Right ventricle myocardium inferior (tissue), 1 donor: Measurements from ENCODE around the gene TUBA4A. TPM values are rescaled to one million over a fixed set of nuclear protein-coding genes. Genes with fewer than 3 reads are reported as not detected.
A peak's percentile ranks its signal among the peaks of the same experiment; 100 is the strongest.

Source experiments
- ATAC-seq: fragments of 200-7000 bp; cut with Tn5 transposase; one replicate; pipeline ENCODE4 v1.9.1; 2020; ENCODE audit warnings: mild to moderate bottlenecking, moderate library complexity
- DNase-seq: peaks from one replicate; pipeline ENCODE4 v3.0.0; 2021; ENCODE audit errors: missing footprints
- intact Hi-C: fragments of 100-400 bp; cut with DNase I; formaldehyde crosslinking; loops from one replicate; pipeline ENCODE4 v1.11.0; 2022
- long read RNA-seq: library from polyadenylated mRNA; unstranded; transcript quantifications from one replicate; pipeline ENCODE4 v2.0.0, GENCODE V29; 2021
- total RNA-seq: library from RNA; stranded (reverse); fragmentation: NEBNext Ultra II Directional; extraction: Animal tissue kit (Norgen Biotek cat#: 25700); gene quantifications from one replicate; pipeline ENCODE4 v1.2.1, GENCODE V29; 2021
- donor health status: DM: no; HTN: yes; CAD: no; lungs with severe emphysema.

The TUBA4A gene
- 128 TPM for total RNA-seq
- long read RNA-seq, transcript TUBA4A-201 (4 exons, 2,162 nt) = major isoform, 49 of 63 reads
- long read RNA-seq, partial matches to known transcripts = 5 of 63 reads
- long read RNA-seq, other reads (novel, unspliced or antisense) = 6 of 63 reads

DNA sequence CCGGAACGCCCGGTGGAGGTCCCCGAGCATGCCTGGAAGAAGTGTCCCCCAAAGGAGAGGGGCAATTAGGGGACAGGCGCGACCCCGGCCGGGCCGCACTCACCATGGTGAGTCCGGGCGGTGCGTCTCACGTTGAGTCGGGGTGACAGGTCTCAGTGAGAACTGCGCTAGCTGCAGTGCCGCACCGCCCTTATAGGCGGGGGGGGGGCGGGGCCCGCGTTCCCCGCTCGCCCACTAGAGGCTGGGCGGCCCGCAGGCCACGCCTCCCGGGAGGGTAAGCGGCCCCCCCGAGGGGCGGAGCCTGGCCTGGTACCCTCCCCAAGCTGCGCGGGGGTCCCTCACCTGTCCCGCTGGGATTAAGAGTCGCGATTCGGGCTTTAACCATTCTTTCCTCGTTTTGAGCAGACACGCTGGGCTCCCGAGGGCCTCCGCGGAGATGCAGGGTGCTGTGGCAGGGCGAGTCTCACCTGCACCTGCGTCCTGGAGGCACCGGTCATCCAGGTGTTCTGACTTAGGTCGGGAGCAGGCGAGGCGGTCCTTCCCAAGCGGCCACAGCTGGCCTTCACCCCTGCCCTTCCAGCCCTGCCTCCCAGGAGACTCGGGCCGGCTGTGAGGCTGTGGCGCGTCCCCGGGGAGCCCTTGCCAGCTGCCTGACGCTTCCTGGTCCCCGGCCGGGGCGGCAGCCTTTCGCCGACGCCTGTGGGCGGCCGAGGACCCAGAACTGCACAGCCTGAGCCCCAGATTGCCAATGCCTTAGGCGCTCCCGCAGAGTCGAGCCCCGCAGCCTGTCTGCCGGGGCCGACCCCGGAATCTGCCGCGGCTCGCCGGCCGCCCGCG is at the start of gene TUBA4A:
Gene TUBA4A (minus strand): TSS at position 166 of the 837 bp plus-strand sequence. CDS start 60 bp downstream, at position 106.
- intact Hi-C loops = loop anchor here (2.0 kb wide), 3 partner anchors 23 to 77 kb away; partner anchors contain the start of gene CNPPD1
- ATAC-seq (peak; percentile 92), DNase-seq (peak; percentile 95)

DNA sequence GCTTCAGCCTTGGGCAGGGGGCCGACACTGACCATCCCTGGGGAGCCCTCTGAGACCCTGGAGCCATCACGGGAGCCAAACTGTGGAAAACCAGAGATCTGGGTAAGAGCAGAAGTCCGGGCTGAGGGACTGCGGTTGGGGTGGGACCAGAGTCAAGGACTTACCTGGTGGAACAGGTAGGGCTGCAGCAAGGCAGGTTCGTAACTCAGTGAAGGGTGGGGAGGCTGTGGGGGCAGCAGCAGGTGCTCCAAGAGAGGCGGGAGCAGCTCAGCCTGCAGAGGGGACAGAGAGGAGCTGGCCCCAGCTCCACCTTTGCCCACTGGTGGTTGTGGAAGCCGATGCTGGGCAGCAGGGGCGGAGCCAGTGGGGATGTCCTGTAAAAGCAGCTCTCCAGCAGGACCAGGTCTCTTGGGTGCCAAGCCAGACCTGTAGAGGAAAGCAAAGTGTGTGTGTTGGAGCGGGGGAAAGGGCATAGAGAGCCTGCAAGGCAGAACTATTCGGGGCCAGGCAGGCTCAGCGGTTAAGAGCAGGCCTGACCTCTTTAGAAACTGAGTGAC is 48.8 kb upstream of the TUBA4A start:
- ATAC-seq = no peak
- intact Hi-C loops = no loop called here
- DNase-seq = no peak

DNA sequence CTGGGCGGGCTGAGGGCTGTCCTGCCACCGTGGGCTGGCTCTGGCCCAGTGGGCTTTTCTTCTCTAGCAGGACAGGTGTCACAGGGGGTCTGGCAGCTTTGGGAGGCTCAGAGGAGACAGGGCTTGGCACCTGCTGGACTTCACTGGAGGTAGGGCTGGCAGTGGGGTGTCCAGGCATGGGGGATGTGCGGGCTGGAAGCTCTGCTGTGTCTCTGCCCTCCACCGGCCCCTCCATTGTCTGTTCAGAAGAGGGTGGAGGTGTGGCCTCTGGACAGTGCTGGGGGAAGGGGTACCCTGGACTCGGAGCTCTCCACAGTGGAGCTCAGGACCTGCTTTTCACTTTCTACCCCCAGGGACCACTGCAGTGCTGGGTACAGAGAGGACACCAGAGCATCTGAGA is 46.3 kb upstream of the TUBA4A start:
- intact Hi-C loops = no loop called here

DNA sequence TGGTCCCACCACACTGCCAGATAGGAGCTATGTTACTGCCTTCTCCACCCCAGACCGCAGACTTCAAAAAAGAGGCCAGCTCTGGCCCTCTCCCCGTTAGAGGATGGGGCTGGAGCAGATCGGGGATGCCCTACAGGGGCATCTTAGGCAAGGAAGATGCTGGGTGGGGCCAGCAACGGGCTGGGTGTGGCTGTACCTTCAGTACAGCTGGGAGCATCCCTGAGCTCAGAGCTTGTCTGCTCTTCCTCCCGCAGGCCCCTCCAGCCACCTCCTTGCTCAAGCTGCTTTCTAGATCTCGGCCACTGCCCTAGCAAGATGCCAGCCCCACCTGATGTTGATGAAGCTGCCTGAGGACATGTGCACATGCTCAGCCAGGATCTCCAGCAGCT is 45.6 kb upstream of the TUBA4A start:
- intact Hi-C loops = loop anchor here (5.0 kb wide), 1 partner anchor 242 kb away; no protein-coding TSS in a partner anchor
- ATAC-seq = no peak
- no peak for DNase-seq

More for the DNA sequence above, 46.3 kb upstream of the TUBA4A start:
- DNase-seq (no peak), ATAC-seq (no peak)

DNA sequence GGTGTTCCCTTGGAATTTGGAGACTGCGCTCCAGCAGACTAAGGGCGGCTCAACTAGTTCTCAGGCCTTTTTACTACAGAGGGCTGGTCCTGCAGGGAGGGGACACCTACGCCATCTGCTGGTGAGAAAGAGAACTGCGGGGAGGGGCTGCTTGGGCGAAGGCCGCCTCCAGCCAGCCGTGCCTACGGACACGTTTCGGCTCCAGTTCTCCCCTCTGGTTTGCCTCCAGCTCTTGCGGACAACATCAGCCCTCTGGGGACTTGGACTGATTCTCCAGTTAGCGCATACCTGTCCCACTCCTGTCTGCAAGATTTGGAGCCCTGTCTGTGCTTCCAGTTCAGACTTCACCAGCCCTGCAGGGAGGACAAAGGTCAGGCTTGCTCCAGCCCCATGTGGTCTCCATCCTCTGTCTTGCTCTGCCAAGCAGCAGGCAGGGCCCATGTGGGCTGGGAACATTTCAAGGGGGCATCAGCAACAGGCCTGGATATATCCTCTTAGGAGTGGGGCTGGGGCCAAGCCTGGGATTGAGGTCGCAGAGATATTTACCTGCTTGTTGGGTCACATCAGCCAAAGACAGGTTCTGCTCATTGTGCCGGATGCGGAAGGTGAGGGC is 45.1 kb upstream of the TUBA4A start:
- peak; percentile 63 for ATAC-seq
- DNase-seq = peak; percentile 90
- intact Hi-C loops = loop anchor here (1.0 to 5.0 kb wide), 2 partner anchors 139 to 242 kb away; partner anchors contain the start of gene NHEJ1

DNA sequence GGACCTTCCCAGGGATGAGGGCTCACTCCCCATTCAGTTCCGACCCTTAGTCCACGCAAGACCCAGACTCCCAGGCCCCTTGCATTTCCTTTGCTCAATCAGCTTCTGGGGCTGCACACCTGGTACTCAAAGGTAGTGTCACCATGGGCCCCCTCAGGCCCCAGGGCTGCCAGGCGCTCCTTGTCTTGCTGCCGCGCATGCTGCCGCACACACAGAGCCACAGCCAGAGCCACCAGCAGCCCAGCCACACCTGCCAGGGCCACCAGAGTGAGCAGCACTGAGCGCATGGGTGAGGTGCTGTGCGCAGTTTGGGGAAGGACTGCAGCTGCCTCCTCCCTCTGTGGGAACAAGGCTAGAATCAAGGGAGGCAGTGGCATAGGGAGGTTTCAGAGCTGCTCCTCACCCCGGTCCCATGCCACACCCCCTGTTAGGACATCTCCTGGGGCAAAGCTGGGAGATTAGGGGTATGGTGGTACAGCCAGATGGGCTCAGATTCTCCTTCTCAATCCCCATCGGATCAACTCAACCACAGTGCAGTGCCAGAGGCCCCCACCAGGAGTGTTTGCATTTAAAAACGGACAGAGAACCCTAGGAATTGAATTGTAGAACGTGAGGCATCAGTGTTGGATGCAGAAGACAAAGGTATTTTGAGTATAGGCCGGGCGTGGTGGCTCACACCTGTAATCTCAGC is 44.2 kb upstream of the TUBA4A start:
- intact Hi-C loops = loop anchor here (1.0 to 5.0 kb wide), 2 partner anchors 138 to 241 kb away; partner anchors contain the start of gene NHEJ1
- DNase-seq = no peak
- no peak for ATAC-seq

DNA sequence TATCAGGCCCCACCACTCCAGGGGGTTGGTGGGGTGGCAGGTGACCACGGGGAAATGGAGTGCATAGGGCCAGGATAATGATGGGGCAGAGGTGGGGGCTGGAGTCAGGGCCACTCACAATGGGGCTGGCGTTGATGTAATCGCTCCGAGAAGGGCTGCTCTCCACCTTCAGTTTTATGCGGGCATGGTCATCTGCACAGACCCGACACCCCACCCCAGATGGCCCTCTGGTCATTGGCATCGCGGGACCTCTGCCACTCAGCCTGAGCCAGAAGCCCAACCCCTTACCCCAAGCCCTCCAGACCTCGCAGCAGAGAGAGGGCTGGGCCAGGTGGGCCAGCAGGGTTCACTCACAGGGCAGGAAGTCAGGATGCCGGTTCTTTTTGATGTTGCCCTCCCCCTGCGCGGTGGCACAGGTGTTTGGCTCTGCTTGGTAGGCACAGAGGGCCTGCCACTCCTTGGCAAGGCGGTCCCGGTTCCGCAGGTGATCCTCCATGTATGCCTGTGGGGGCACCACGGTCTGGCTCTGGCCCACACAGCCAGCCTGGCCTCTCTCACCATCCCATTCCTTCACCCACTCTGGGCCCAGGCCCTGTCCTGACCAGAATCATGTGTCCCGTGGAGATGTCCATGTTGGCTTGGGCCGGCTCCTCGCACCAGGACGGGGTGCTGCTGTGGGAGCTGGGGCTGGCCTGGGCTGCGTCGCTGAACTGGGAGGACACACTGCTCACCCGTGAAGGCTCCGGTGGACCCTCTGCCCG is 43.1 kb upstream of the TUBA4A start:
- DNase-seq (no peak), ATAC-seq (no peak)
- intact Hi-C loops = loop anchor here (5.0 kb wide), 1 partner anchor 240 kb away; no protein-coding TSS in a partner anchor

DNA sequence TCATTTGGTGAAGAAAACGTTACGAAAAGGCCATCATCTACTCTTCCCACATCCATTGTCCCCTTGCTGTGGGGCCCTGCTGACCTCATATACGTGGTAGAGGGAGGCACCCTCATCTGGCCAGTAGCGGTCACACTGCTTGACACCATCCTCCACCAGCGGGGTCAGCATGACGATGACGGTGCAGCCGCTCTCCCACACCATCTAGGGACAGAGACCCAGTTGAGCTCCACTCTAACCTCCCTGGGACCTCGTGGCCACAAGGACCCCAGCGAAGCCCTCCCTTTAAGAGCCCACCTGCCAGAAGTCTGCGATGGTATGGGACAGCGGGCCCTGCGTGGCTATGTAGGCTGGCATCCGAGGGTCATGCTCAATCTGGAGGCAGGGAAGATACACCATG is 42.4 kb upstream of the TUBA4A start:
- ATAC-seq (no peak), DNase-seq (no peak)
- intact Hi-C loops = loop anchor here (5.0 kb wide), 1 partner anchor 239 kb away; no protein-coding TSS in a partner anchor

DNA sequence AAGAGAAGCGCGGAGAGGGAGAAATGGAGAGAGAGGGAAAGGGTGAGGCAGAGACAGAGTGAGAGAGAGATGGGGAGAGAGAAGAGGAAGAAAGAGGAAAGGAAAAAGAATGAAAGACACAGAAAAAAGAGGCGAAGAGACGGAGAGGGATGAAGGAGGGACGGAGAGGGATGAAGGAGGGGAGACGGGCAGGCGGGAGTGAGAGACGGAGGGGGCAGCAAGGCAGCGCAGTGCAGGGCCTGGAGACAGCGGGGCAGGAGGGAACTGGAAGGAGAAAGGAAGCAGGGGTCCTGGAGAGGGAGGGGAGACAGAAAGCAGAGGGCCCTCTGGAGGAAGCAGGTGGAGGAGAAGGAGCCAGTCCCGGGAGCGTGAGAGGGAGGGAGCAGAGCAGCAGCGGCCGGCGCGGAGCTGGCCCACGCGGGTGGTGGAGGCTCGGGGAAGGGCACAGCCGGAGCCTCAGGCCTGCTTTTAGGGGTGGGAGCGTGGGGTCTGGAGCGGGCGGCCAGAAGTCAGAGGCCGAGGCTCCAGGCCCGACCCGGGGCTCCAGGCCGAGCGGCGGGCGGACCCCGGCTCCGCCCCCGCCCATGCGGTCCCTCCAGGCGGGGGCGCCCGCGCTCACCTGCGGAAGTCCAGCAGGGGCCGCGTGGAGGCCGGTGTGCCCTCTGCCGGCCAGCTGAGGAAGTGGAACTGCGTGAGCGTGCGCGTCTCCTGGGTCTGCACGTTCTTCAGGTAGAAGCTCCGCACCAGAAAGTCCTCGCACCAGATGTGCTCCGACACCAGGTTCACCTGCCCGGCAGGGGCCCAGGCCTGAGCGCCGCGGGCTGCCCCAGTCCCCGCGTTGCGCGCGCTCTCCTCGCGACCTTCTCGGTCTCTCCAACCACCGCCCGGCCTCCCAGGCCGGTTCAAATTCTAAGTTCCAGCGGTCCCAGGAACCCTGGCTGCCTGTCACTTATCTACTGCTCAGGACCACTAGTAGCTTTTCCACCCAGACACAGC is 40.9 kb upstream of the TUBA4A start:
- peak; percentile 96 for DNase-seq
- intact Hi-C loops = loop anchor here (1.0 to 5.0 kb wide), 4 partner anchors 15 to 237 kb away; partner anchors contain the start of genes DNAJB2, NHEJ1, TUBA4A and TUBA4B
- ATAC-seq = peak; percentile 92

DNA sequence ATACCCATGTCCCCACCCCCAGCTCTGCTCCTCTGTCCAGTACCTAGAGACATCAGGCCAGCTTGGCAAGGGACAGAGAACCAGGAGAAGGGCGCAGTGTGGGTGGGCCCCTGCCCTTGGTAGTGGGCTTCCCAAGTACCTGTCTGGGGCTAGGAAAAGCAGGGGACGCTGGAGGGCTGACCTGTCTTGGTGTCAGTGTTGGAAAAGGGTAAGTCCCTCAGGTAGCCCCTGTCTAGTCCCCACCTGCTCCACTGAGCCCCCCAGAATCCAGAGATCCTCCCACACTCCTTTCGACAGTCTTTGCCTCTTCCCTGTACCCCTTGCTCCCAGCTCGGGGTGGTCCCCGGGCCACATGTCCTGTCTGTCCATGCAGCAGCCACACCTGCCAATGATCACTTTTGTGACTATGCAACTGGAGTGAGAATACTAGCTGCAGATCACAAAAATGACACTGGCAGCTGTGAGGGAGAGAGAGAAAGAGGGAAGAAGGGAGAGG is 40.1 kb upstream of the TUBA4A start:
- intact Hi-C loops = loop anchor here (1.0 to 2.0 kb wide), 3 partner anchors 14 to 133 kb away; partner anchors contain the start of genes DNAJB2, NHEJ1, TUBA4A and TUBA4B
- no peak for ATAC-seq
- no peak for DNase-seq

DNA sequence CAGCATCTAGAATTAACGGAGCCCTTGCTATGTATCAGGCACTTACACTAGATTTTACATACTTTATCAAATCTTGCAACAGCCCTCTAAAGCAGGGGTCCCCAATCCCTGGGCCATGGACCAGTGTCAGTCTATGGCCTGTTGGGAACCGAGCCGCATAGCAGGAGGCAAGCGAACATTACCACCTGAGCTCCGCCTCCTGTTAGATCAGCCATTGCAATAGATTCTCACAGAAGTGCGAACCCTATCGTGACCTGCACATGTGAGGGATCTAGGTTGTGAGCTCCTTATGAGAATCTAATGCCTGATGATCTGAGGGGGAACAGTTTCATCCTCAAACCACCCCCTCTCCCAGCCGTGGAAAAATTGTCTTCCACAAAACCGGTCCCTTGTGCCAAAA is 38.9 kb upstream of the TUBA4A start:
- intact Hi-C loops = no loop called here
- no peak for ATAC-seq
- no peak for DNase-seq

DNA sequence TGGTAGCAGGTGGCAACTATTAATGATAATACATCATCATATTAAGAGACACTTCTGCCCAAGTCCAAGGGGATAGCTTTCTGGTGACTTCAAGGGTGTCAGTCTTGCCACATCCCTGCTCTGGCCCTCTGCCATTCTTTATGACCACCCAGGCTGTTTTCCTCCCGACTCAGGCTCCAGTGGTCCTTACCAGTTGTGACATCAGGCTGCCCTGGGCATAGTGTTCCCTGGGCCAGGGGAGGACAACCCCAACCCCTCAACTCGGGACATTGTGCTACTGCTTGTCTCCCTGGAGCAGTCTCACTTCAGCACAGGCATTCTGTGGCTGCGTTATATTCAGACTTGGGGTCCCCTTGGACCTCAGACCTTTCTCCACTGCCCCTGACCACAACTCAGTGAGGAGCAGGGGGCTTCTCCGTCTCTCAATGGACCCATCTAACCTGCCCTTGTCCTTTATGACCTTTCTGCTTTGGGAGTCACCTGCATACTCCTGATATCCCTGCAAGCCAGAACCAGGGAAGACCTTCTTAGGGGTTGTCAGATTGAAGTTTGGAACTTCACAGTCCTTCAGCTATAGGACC is 38.3 kb upstream of the TUBA4A start:
- DNase-seq (no peak), ATAC-seq (no peak)
- intact Hi-C loops = no loop called here

DNA sequence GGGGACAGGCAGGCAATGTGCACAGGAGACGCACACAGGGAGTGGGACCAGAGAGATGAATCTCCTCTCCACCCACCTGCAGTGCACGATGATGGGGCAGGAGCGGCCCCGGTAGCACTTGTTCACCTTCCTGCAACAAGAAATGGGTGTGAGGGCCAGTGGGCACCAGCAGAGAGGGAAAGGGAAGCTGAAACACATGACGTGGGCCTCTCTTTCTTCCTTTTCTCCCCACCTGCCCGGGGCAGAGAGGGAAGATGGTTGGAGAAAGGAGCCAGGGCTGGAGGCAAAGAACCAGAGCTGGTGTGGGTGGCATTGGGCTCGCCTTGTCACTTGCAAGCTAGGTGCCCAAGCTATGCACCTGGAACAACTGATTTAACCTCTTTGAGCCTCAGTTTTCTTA is 37.7 kb upstream of the TUBA4A start:
- DNase-seq = no peak
- intact Hi-C loops = no loop called here
- no peak for ATAC-seq

DNA sequence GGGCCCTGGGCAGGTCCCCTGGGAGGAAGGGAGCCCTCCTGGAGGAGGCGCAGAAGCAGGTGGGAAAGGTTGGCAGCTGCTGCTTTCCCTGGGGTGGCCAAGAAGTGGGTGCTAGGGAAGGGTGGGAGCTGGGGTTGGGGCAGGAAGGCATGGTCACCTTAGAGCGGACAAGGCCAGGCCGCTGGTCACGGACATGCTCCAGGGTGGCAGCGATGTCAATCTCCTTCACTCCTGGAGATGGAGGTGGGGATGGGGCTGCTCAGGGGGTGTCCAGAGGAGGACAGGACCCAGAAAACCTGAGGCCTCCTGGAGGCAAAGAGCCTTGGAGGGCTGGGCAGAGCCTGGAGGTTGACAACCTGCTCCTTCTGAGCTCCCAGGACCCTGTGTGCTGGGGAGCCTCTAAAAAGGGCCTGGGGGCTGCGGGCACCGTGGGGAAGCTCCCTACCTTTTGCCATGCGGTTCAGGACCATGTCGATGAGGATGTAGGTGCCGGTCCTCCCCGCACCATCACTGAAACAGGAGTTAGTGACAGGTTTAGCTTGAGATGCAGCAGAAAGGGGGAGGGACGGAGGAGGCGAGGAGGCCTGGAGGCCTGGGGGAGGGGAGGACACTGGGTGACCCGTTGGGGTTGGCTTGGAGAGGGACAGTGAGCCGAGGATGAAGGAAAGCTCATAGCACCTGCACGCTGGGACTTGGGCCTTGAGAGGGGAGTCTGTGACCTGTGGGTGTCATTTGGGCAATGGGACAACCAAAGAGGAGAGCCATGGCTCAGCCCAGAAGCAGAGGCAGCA is 36.9 kb upstream of the TUBA4A start:
- no peak for ATAC-seq
- no peak for DNase-seq
- intact Hi-C loops = no loop called here
